Mesenchymal stem cell (in vitro differentiated cells and primary cell): ENCODE results near the gene RILP. TPM values are rescaled to one million over a fixed set of nuclear protein-coding genes. Genes with fewer than 3 reads are reported as not detected.

Experiments used
- DNase-seq: peaks from one replicate; pipeline ENCODE4 v3.0.0-alpha.2; 2013
- H2AFZ ChIP-seq: one replicate; pipeline ENCODE4 v1.6.1; 2013; ENCODE audit warnings: low read depth, mild to moderate bottlenecking, control low read depth, inconsistent platforms, low read length, moderate library complexity
- H2AK5ac ChIP-seq: 2 replicates; pipeline ENCODE4 v1.6.1; 2013; ENCODE audit warnings: low read length, moderate library complexity, mild to moderate bottlenecking, inconsistent platforms; ENCODE audit not compliant: severe bottlenecking
- H2BK120ac ChIP-seq: one replicate; pipeline ENCODE4 v1.6.1; 2013; ENCODE audit warnings: low read depth, mild to moderate bottlenecking, inconsistent platforms, low read length, moderate library complexity
- H2BK12ac ChIP-seq, 2 experiments: one replicate each; pipeline ENCODE4 v1.6.1; 2013; ENCODE audit warnings: inconsistent platforms in 2 of 2, low read length in 2 of 2, mild to moderate bottlenecking in 2 of 2, moderate library complexity in 2 of 2, control low read depth in 1 of 2
- H2BK15ac ChIP-seq: one replicate; pipeline ENCODE4 v1.6.1; 2013; ENCODE audit warnings: mild to moderate bottlenecking, low read depth, inconsistent platforms; ENCODE audit not compliant: poor library complexity, severe bottlenecking
- H2BK5ac ChIP-seq: 2 replicates; pipeline ENCODE4 v1.6.1; 2013; ENCODE audit warnings: low read depth, mild to moderate bottlenecking, low read length, control low read depth, inconsistent platforms; ENCODE audit not compliant: poor library complexity, severe bottlenecking
- H3K14ac ChIP-seq, 2 experiments: one replicate each; pipeline ENCODE4 v1.6.1; 2013; ENCODE audit warnings: inconsistent platforms in 2 of 2, low read length in 2 of 2, control low read depth in 1 of 2, mild to moderate bottlenecking in 1 of 2, moderate library complexity in 1 of 2
- H3K18ac ChIP-seq, 2 experiments: one replicate each; pipeline ENCODE4 v1.6.1; 2013; ENCODE audit warnings: inconsistent platforms in 2 of 2, low read length in 2 of 2, control low read depth in 1 of 2, low read depth in 1 of 2, mild to moderate bottlenecking in 1 of 2
- H3K23ac ChIP-seq, 2 experiments: one replicate each; pipeline ENCODE4 v1.6.1; 2013; ENCODE audit warnings: inconsistent platforms in 2 of 2, low read length in 2 of 2, mild to moderate bottlenecking in 2 of 2, moderate library complexity in 2 of 2, control low read depth in 1 of 2
- H3K27ac ChIP-seq: 2 replicates; pipeline ENCODE4 v1.5.1; 2013; ENCODE audit warnings: mild to moderate bottlenecking, moderate library complexity, low read length, control low read depth, inconsistent platforms; ENCODE audit not compliant: poor library complexity, severe bottlenecking
- H3K27me3 ChIP-seq, 2 experiments: 2 replicates each; pipeline versions ENCODE4 v1.6.1 to v1.7.0; 2013; ENCODE audit warnings: low read length in 2 of 2, mild to moderate bottlenecking in 2 of 2, moderate library complexity in 2 of 2, control low read depth in 1 of 2, inconsistent platforms in 1 of 2; ENCODE audit not compliant: control insufficient read depth in 1 of 2, insufficient read depth in 1 of 2
- H3K36me3 ChIP-seq, 2 experiments: 2 replicates each; pipeline versions ENCODE4 v1.6.1 to v1.7.0; 2013; ENCODE audit warnings: low read length in 2 of 2, control low read depth in 1 of 2, inconsistent platforms in 1 of 2, low read depth in 1 of 2, mild to moderate bottlenecking in 1 of 2; ENCODE audit not compliant: insufficient read depth in 2 of 2, control insufficient read depth in 1 of 2
- H3K4ac ChIP-seq, 2 experiments: one replicate each; pipeline ENCODE4 v1.6.1; 2013; ENCODE audit warnings: inconsistent platforms in 2 of 2, low read length in 2 of 2, mild to moderate bottlenecking in 2 of 2, moderate library complexity in 2 of 2, control low read depth in 1 of 2, low read depth in 1 of 2
- H3K4me1 ChIP-seq: 2 replicates; pipeline ENCODE4 v1.6.1; 2013; ENCODE audit warnings: low read depth, low read length, control low read depth; ENCODE audit not compliant: control insufficient read depth, insufficient read depth
- H3K4me2 ChIP-seq: 2 replicates; pipeline ENCODE4 v1.6.1; 2013; ENCODE audit warnings: low read length, mild to moderate bottlenecking, inconsistent platforms; ENCODE audit not compliant: poor library complexity, severe bottlenecking
- H3K4me3 ChIP-seq, 2 experiments: 2 replicates each; pipeline versions ENCODE4 v1.5.1 to v1.7.0; 2013; ENCODE audit warnings: low read length in 2 of 2, mild to moderate bottlenecking in 2 of 2, control low read depth in 1 of 2, low read depth in 1 of 2; ENCODE audit not compliant: insufficient read depth in 1 of 2
- H3K79me1 ChIP-seq: replicated peaks from 2 replicates; pipeline ENCODE4 v1.6.1; 2013; ENCODE audit warnings: mild to moderate bottlenecking, control low read depth, low read length, inconsistent platforms; ENCODE audit not compliant: poor library complexity, severe bottlenecking
- H3K9ac ChIP-seq: 2 replicates; pipeline ENCODE4 v1.7.0; 2013; ENCODE audit warnings: mild to moderate bottlenecking, low read length, moderate library complexity
- H3K9me3 ChIP-seq: 2 replicates; pipeline ENCODE4 v1.7.0; 2013; ENCODE audit warnings: mild to moderate bottlenecking, low read length; ENCODE audit not compliant: control insufficient read depth
- H4K8ac ChIP-seq: one replicate; pipeline ENCODE4 v1.6.1; 2013; ENCODE audit warnings: inconsistent platforms, mild to moderate bottlenecking, low read length, moderate library complexity
- H4K91ac ChIP-seq: one replicate; pipeline ENCODE4 v1.6.1; 2013; ENCODE audit warnings: mild to moderate bottlenecking, low read length, inconsistent platforms
- WGBS: methylation state at CpG from one replicate; pipeline ENCODE4 v1.1.7; 2013; ENCODE audit warnings: mixed read lengths; 5-methylcytosine and 5-hydroxymethylcytosine counted together
- small RNA-seq: library from polyadenylated mRNA; stranded (forward); fragments of <200 nt; extraction: miRNeasy Mini kit (QIAGEN cat#:217004); gene quantifications from one replicate; pipeline ENCODE3, GENCODE V24; 2013; ENCODE audit warnings: low read depth

RILP gene

DNA sequence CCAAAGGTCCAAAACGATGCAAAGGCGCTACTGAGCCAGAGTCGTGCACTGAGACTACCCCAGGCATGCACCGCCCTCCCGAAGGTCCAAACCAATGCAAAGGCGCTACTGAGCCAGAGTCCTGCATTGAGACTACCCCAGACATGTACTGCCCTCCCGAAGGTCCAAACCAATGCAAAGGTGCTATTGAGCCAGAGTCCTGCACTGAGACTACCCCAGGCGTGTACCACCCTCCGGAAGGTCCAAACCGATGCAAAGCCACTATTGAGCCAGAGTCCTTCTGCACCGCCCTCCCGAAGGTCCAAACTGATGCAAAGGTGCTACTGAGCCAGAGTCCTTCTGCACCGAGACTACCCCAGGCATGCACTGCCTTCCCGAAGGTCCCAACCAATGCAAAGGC lies 48.1 kb downstream of the RILP start:
- Histone ChIP-seq H3K27ac (no peak overlapping the region), H2BK5ac (no peak overlapping the region), H4K91ac (no peak overlapping the region), H3K36me3 (peaks cover 0 to 18% of the 10 kb centered on the region in 2 experiments), H2BK12ac (no peak overlapping the region), H3K4me2 (no peak overlapping the region), H3K4me1 (peaks cover 8% of the 10 kb centered on the region), H3K9ac (no peak overlapping the region), H3K27me3 (no peaks in the 10 kb centered on the region), H3K23ac (no peak overlapping the region), H2BK15ac (no peak overlapping the region), H3K4me3 (no peak overlapping the region), H2BK120ac (no peak overlapping the region), H3K18ac (no peak overlapping the region), H3K4ac (no peak overlapping the region), H3K79me1 (no peaks in the 10 kb centered on the region), H2AK5ac (no peak overlapping the region), H3K9me3 (peaks cover 6% of the 10 kb centered on the region), H4K8ac (no peak overlapping the region), H2AFZ (no peak overlapping the region), H3K14ac (no peak overlapping the region)
- 97% methylated on average over 14 of the region's 14 CpGs for WGBS
- DNase-seq = no peak

- Histone ChIP-seq H2BK120ac (no peak overlapping the region), H3K79me1 (no peaks in the 10 kb centered on the region), H3K36me3 (peaks cover 0 to 9% of the 10 kb centered on the region in 2 experiments), H4K91ac (no peak overlapping the region), H2BK15ac (no peak overlapping the region), H4K8ac (no peak overlapping the region), H3K23ac (no peak overlapping the region), H2BK5ac (no peak overlapping the region), H2AK5ac (no peak overlapping the region), H3K9ac (no peak overlapping the region), H3K4me1 (no peaks in the 10 kb centered on the region), H2AFZ (no peak overlapping the region), H3K14ac (no peak overlapping the region), H2BK12ac (no peak overlapping the region), H3K27me3 (no peaks in the 10 kb centered on the region), H3K4ac (no peak overlapping the region), H3K18ac (no peak overlapping the region), H3K27ac (no peak overlapping the region), H3K4me2 (no peak overlapping the region), H3K4me3 (no peak overlapping the region), H3K9me3 (peaks cover 6% of the 10 kb centered on the region)
- 92% methylated on average over 8 of the region's 8 CpGs for WGBS
- DNase-seq = no peak
Measured at GRCh38 chr17:1598399-1599095, 51.1 kb downstream of the RILP start.

GRCh38 chr17:1597861-1598342 lies 51.8 kb downstream of the RILP start:
- Histone ChIP-seq H2AK5ac (no peak overlapping the region), H3K27me3 (no peaks in the 10 kb centered on the region), H3K9ac (no peak overlapping the region), H3K18ac (no peak overlapping the region), H2BK12ac (no peak overlapping the region), H2BK5ac (no peak overlapping the region), H3K4me3 (no peak overlapping the region), H3K79me1 (no peaks in the 10 kb centered on the region), H2AFZ (no peak overlapping the region), H3K4me1 (peaks cover 5% of the 10 kb centered on the region), H4K91ac (no peak overlapping the region), H3K23ac (no peak overlapping the region), H3K4me2 (no peak overlapping the region), H3K36me3 (peaks cover 4 to 13% of the 10 kb centered on the region in 2 experiments), H3K4ac (no peak overlapping the region), H2BK15ac (no peak overlapping the region), H3K14ac (no peak overlapping the region), H3K9me3 (peaks cover 6% of the 10 kb centered on the region), H4K8ac (no peak overlapping the region), H2BK120ac (no peak overlapping the region), H3K27ac (no peak overlapping the region)
- 96% methylated on average over 14 of the region's 14 CpGs for WGBS
- no peak for DNase-seq

Small RNAs within 50 kb of the gene (small RNA-seq; reads per million reads assigned to genes)
- not detected for gene RN7SL105P
